ENCODE results near the gene NFATC2.

The NFATC2 gene

GRCh38 chr20:51393571-51393970 is 148.9 kb downstream of the NFATC2 start:
- H3K36me3 ChIP-seq (ENCODE audit: insufficient read depth, insufficient read length, low read length): peaks cover 4% of the 10 kb centered on the region
- no peak overlapping the region for H3K4me3 ChIP-seq (ENCODE audit: insufficient read length, low read depth)
- no peaks in the 10 kb centered on the region for H3K27me3 ChIP-seq (ENCODE audit: insufficient read depth, insufficient read length)
- H3K9me3 ChIP-seq (ENCODE audit: insufficient read depth, low read length): no peaks in the 10 kb centered on the region
- H3K9ac ChIP-seq (ENCODE audit: insufficient read length, low read depth): no peak overlapping the region
- TF ChIP-seq YY1 (IDR thresholded peaks at IDR 0.05; ENCODE audit: insufficient read depth, insufficient read length) (no peak), SUZ12 (IDR thresholded peaks at IDR 0.05; ENCODE audit: extremely low read depth, insufficient read depth, insufficient read length) (no peak), ZNF274 (IDR thresholded peaks at IDR 0.05; ENCODE audit: low read depth, low read length) (no peak)
- DNase-seq (ENCODE audit: low read depth, low spot score): peak; percentile 52
- H3K4me1 ChIP-seq (ENCODE audit: insufficient read depth, insufficient read length): peaks cover 16% of the 10 kb centered on the region

GRCh38 chr20:51392614-51393186 is 149.8 kb downstream of the NFATC2 start:
- Histone ChIP-seq H3K36me3 (ENCODE audit: insufficient read depth, insufficient read length, low read length) (peaks cover 4% of the 10 kb centered on the region), H3K9ac (ENCODE audit: insufficient read length, low read depth) (no peak overlapping the region), H3K27me3 (ENCODE audit: insufficient read depth, insufficient read length) (no peaks in the 10 kb centered on the region), H3K9me3 (ENCODE audit: insufficient read depth, low read length) (no peaks in the 10 kb centered on the region), H3K4me1 (ENCODE audit: insufficient read depth, insufficient read length) (peaks cover 11% of the 10 kb centered on the region), H3K4me3 (ENCODE audit: insufficient read length, low read depth) (no peak overlapping the region)
- TF ChIP-seq SUZ12 (IDR thresholded peaks at IDR 0.05; ENCODE audit: extremely low read depth, insufficient read depth, insufficient read length): no peak
- no peak for TF ChIP-seq YY1 (IDR thresholded peaks at IDR 0.05; ENCODE audit: insufficient read depth, insufficient read length)
- no peak for TF ChIP-seq ZNF274 (IDR thresholded peaks at IDR 0.05; ENCODE audit: low read depth, low read length)
- no peak for DNase-seq (ENCODE audit: low read depth, low spot score)

- peaks cover 4% of the 10 kb centered on the region for H3K36me3 ChIP-seq (ENCODE audit: insufficient read depth, insufficient read length, low read length)
- no peak overlapping the region for H3K9ac ChIP-seq (ENCODE audit: insufficient read length, low read depth)
- no peaks in the 10 kb centered on the region for H3K9me3 ChIP-seq (ENCODE audit: insufficient read depth, low read length)
- H3K4me3 ChIP-seq (ENCODE audit: insufficient read length, low read depth): no peak overlapping the region
- no peak for DNase-seq (ENCODE audit: low read depth, low spot score)
- no peaks in the 10 kb centered on the region for H3K27me3 ChIP-seq (ENCODE audit: insufficient read depth, insufficient read length)
- peaks cover 12% of the 10 kb centered on the region for H3K4me1 ChIP-seq (ENCODE audit: insufficient read depth, insufficient read length)
- no peak for TF ChIP-seq ZNF274 (IDR thresholded peaks at IDR 0.05; ENCODE audit: low read depth, low read length)
- TF ChIP-seq YY1 (IDR thresholded peaks at IDR 0.05; ENCODE audit: insufficient read depth, insufficient read length): no peak
- no peak for TF ChIP-seq SUZ12 (IDR thresholded peaks at IDR 0.05; ENCODE audit: extremely low read depth, insufficient read depth, insufficient read length)
These were observed 150.6 kb downstream of the NFATC2 start for GRCh38 chr20:51391926-51392325.

- peaks cover 7% of the 10 kb centered on the region for H3K4me1 ChIP-seq (ENCODE audit: insufficient read depth, insufficient read length)
- DNase-seq (ENCODE audit: low read depth, low spot score): no peak
- H3K9ac ChIP-seq (ENCODE audit: insufficient read length, low read depth): no peak overlapping the region
- H3K27me3 ChIP-seq (ENCODE audit: insufficient read depth, insufficient read length): no peaks in the 10 kb centered on the region
- H3K9me3 ChIP-seq (ENCODE audit: insufficient read depth, low read length): no peaks in the 10 kb centered on the region
- TF ChIP-seq YY1 (IDR thresholded peaks at IDR 0.05; ENCODE audit: insufficient read depth, insufficient read length) (no peak), ZNF274 (IDR thresholded peaks at IDR 0.05; ENCODE audit: low read depth, low read length) (no peak), SUZ12 (IDR thresholded peaks at IDR 0.05; ENCODE audit: extremely low read depth, insufficient read depth, insufficient read length) (no peak)
- no peak overlapping the region for H3K4me3 ChIP-seq (ENCODE audit: insufficient read length, low read depth)
- peaks cover 4% of the 10 kb centered on the region for H3K36me3 ChIP-seq (ENCODE audit: insufficient read depth, insufficient read length, low read length)
These were observed 152.8 kb downstream of the NFATC2 start for GRCh38 chr20:51389543-51390264.

GRCh38 chr20:51388756-51389542 is 153.6 kb downstream of the NFATC2 start:
- H3K9ac ChIP-seq (ENCODE audit: insufficient read length, low read depth): no peak overlapping the region
- peaks cover 4% of the 10 kb centered on the region for H3K4me1 ChIP-seq (ENCODE audit: insufficient read depth, insufficient read length)
- DNase-seq (ENCODE audit: low read depth, low spot score): no peak
- H3K9me3 ChIP-seq (ENCODE audit: insufficient read depth, low read length): no peaks in the 10 kb centered on the region
- no peak overlapping the region for H3K4me3 ChIP-seq (ENCODE audit: insufficient read length, low read depth)
- no peaks in the 10 kb centered on the region for H3K27me3 ChIP-seq (ENCODE audit: insufficient read depth, insufficient read length)
- H3K36me3 ChIP-seq (ENCODE audit: insufficient read depth, insufficient read length, low read length): peaks cover 4% of the 10 kb centered on the region
- TF ChIP-seq ZNF274 (IDR thresholded peaks at IDR 0.05; ENCODE audit: low read depth, low read length) (no peak), SUZ12 (IDR thresholded peaks at IDR 0.05; ENCODE audit: extremely low read depth, insufficient read depth, insufficient read length) (no peak), YY1 (IDR thresholded peaks at IDR 0.05; ENCODE audit: insufficient read depth, insufficient read length) (no peak)

DNA sequence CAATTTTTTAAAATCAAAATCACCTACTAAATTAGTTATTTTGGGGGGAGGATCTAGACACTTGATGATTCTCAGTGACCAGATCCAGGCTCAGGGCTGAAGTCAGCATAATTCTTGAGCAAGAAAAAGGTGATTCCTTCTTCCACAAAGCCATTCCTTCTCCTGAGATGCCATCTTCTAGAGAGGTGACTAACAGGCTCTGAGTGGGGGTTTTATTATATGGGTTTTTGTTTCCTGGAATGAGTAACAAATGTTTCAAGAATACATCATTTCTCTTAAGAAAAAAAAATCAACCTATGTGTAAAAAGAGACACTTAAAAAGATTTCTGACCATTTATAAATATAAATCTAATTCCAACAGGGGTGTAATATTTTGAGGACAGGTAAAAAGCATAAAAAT is 154.3 kb downstream of the NFATC2 start:
- Histone ChIP-seq H3K27me3 (ENCODE audit: insufficient read depth, insufficient read length) (no peaks in the 10 kb centered on the region), H3K4me3 (ENCODE audit: insufficient read length, low read depth) (no peak overlapping the region), H3K36me3 (ENCODE audit: insufficient read depth, insufficient read length, low read length) (peaks cover 4% of the 10 kb centered on the region), H3K4me1 (ENCODE audit: insufficient read depth, insufficient read length) (peaks cover 2% of the 10 kb centered on the region), H3K9me3 (ENCODE audit: insufficient read depth, low read length) (no peaks in the 10 kb centered on the region), H3K9ac (ENCODE audit: insufficient read length, low read depth) (no peak overlapping the region)
- no peak for DNase-seq (ENCODE audit: low read depth, low spot score)
- TF ChIP-seq SUZ12 (IDR thresholded peaks at IDR 0.05; ENCODE audit: extremely low read depth, insufficient read depth, insufficient read length) (no peak), ZNF274 (IDR thresholded peaks at IDR 0.05; ENCODE audit: low read depth, low read length) (no peak), YY1 (IDR thresholded peaks at IDR 0.05; ENCODE audit: insufficient read depth, insufficient read length) (no peak)

Data from NT2/D1 (cell line).